ENCODE results near the gene CPA3. TPM values are rescaled to one million over a fixed set of nuclear protein-coding genes. Genes with fewer than 3 reads are reported as not detected.

Gene CPA3
- total RNA-seq, 1 donor from 2014 or later, result not detected

- Mint-ChIP-seq H3K27ac (no peak overlapping the region), H3K4me1 (ENCODE audit: low read depth) (no peaks in the 10 kb centered on the region), H3K9me3 (ENCODE audit: low read depth) (no peaks in the 10 kb centered on the region), H3K4me3 (ENCODE audit: low read depth) (no peak overlapping the region), H3K36me3 (ENCODE audit: insufficient read depth) (no peaks in the 10 kb centered on the region), H3K27me3 (no peaks in the 10 kb centered on the region)
- no peak for DNase-seq (ENCODE audit: low spot score, unreplicated experiment)
- TF ChIP-seq CTCF (IDR thresholded peaks at IDR 0.05; ENCODE audit: unreplicated experiment), result no peak
Observed at GRCh38 chr3:148940983-148941382, 75.9 kb downstream of the CPA3 start.

DNA sequence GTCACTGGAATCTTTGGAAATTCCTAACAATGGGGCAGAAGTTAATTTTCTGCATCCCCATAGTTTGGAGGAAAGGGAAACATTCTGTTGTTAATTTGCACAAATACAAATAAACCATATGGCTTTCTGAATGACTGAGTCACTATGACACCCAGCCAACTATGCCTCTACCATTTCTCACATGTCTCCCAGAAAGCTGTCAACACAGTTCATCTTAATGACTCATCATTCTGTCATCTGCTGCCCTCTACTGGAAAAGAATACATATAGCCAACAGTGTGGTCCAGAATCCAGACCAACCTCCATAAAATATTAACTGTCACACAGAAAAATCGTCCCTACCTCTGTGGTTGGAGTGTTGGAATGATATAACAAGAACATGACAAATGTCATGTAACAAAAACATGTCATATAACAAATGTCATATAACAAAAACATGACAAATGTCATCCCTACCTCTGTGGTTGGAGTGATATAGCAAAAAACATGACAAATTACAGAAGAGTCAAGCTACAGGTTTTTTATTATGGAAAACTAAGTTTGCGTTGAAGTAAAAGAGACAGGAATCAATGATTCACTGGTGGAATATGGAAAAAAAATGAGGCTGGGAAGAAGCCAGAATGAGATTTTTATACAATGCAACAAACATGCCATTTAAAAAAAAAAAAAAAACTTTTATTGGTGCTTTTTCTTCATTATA, 78.6 kb downstream of the CPA3 start:
- DNase-seq (ENCODE audit: low spot score, unreplicated experiment), result no peak
- TF ChIP-seq CTCF (IDR thresholded peaks at IDR 0.05; ENCODE audit: unreplicated experiment), result peak; percentile 77
- Mint-ChIP-seq H3K27me3 (no peaks in the 10 kb centered on the region), H3K4me3 (ENCODE audit: low read depth) (no peak overlapping the region), H3K4me1 (ENCODE audit: low read depth) (no peaks in the 10 kb centered on the region), H3K27ac (no peak overlapping the region), H3K9me3 (ENCODE audit: low read depth) (no peaks in the 10 kb centered on the region), H3K36me3 (ENCODE audit: insufficient read depth) (no peaks in the 10 kb centered on the region)

DNA sequence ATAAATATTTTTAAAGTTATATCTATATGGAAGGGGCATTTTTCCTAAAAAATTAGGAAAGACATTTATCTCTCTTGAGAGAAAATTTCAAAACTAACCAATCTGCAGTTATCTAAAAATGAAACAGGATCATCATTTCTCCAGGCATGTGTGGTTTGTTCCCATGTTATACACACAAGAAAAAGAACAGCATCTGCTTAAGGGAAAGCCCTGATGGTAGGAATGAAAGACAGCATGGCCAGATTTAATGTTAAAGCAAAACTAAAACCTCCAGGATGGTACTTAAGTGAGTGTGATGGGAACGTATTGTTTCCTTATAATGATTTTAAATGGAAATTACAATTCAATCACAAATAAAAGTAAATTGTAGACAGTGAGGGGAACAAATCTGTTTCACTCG, 80.0 kb downstream of the CPA3 start:
- no peak for DNase-seq (ENCODE audit: low spot score, unreplicated experiment)
- no peak overlapping the region for H3K27ac Mint-ChIP-seq
- no peak for TF ChIP-seq CTCF (IDR thresholded peaks at IDR 0.05; ENCODE audit: unreplicated experiment)
- H3K4me3 Mint-ChIP-seq (ENCODE audit: low read depth), result no peak overlapping the region
- no peaks in the 10 kb centered on the region for H3K27me3 Mint-ChIP-seq
- H3K36me3 Mint-ChIP-seq (ENCODE audit: insufficient read depth), result no peaks in the 10 kb centered on the region
- no peaks in the 10 kb centered on the region for H3K9me3 Mint-ChIP-seq (ENCODE audit: low read depth)
- H3K4me1 Mint-ChIP-seq (ENCODE audit: low read depth), result no peaks in the 10 kb centered on the region

Other genes starting within 250 kb of the CPA3 start
- gene AGTR1, start 167.4 kb upstream of the CPA3 start, total RNA-seq, result 7.7 and 8.2 TPM in 2 replicates
- not detected in 2 replicates for gene CPB1, start 37.5 kb upstream of the CPA3 start, total RNA-seq
- gene GYG1, start 126.2 kb downstream of the CPA3 start, total RNA-seq, result 26.0 and 27.3 TPM in 2 replicates
- 39.8 and 42.8 TPM in 2 replicates for gene HLTF, start 221.2 kb downstream of the CPA3 start, total RNA-seq

Measured in progenitor cell of endocrine pancreas (in vitro differentiated cells).